Posterior vena cava (tissue), 2 donors: ENCODE data around the gene EVC. TPM values are rescaled to one million over a fixed set of nuclear protein-coding genes. Genes with fewer than 3 reads are reported as not detected.
"Not testable (repeated sequence)": the region's sequence is repeated elsewhere in the genome, so short reads cannot be mapped to it uniquely, and the experiment has no call there.

Source experiments
- DNase-seq: peaks from one replicate; pipeline ENCODE4 v3.0.0-alpha.2; 2020; ENCODE audit warnings: low spot score
- intact Hi-C, 2 donors: fragments of 100-400 bp; cut with DNase I; formaldehyde crosslinking; loops; one replicate each; pipeline versions ENCODE4 v1.14.1 to v1.14.2; 2022 to 2023
- total RNA-seq, 2 donors: library from RNA; stranded (reverse); fragmentation: NEBNext Ultra II Directional; extraction: Animal tissue kit (Norgen Biotek cat#: 25700); gene quantifications; one replicate each; pipeline ENCODE4 v1.2.1, GENCODE V29; 2021
- donor health status: DM: yes; HTN: yes; CAD: no.
- donor health status: DM: yes; HTN: yes; CAD: no.

EVC gene
- total RNA-seq, 2 donors from 2014 or later, result 25.6 to 31.7 TPM

GRCh38 chr4:5851637-5852301 lies 140.8 kb downstream of the EVC start:
- intact Hi-C loops, result no loop called here
- DNase-seq, result no peak

- DNase-seq, result no peak
These were observed 141.7 kb downstream of the EVC start for GRCh38 chr4:5852523-5853202.

GRCh38 chr4:5854929-5855328 lies 143.9 kb downstream of the EVC start:
- intact Hi-C loops, result no loop called here
- DNase-seq, result no peak

More at GRCh38 chr4:5852523-5853202, 141.7 kb downstream of the EVC start:
- intact Hi-C loops, result no loop called here

GRCh38 chr4:5856362-5856761 lies 145.4 kb downstream of the EVC start:
- intact Hi-C loops, DNase-seq: not testable (repeated sequence)

GRCh38 chr4:5857199-5857598 lies 146.2 kb downstream of the EVC start:
- intact Hi-C loops, result no loop called here
- DNase-seq, result no peak

- no peak for DNase-seq
- intact Hi-C loops, result no loop called here
These were observed 147.2 kb downstream of the EVC start for GRCh38 chr4:5858020-5858769.

- intact Hi-C loops, result no loop called here
- DNase-seq, result no peak
These were observed 152.6 kb downstream of the EVC start for GRCh38 chr4:5863461-5864113.

Other genes with a start within 250 kb of the EVC start
- 1 to 10 TPM; 7.0 to 7.1 TPM for gene EVC2, start 2.6 kb upstream of the EVC start, total RNA-seq
- 1 to 10 TPM in 1 of 2 donors, under 1 TPM in 1; 0.81 to 2.0 TPM for gene CRMP1, start 181.9 kb downstream of the EVC start, total RNA-seq